WTC11 (cell line): ENCODE results near the gene IL5. TPM values are rescaled to one million over a fixed set of nuclear protein-coding genes. Genes with fewer than 3 reads are reported as not detected.

Experiments
- ATAC-seq: fragments of 200-7000 bp; cut with Tn5 transposase; 2 replicates; pipeline ENCODE4 v1.10.0; 2021; ENCODE audit warnings: mild to moderate bottlenecking, moderate library complexity
- CTCF ChIA-PET: fragments of 300-600 bp; sonication (Branson Sonifier 250); formaldehyde crosslinking; loops from one replicate; lab custom pipeline; 2021; ENCODE audit warnings: antibody characterized with exemption; lab: Charles Lee
- POLR2A ChIA-PET: fragments of 350-600 bp; sonication (Branson Sonifier 250); formaldehyde crosslinking; loops from one replicate; lab custom pipeline; 2021; ENCODE audit warnings: antibody characterized with exemption; lab: Charles Lee
- DNase-seq: peaks from one replicate; pipeline ENCODE4 v3.0.0; 2021; ENCODE audit warnings: low spot score
- H3K27ac Mint-ChIP-seq: 2 replicates; pipeline ENCODE4 v1.8.0; 2021; ENCODE audit warnings: mixed read lengths
- H3K27me3 Mint-ChIP-seq: 2 replicates; pipeline ENCODE4 v1.8.0; 2021; ENCODE audit warnings: low read depth, mild to moderate bottlenecking, moderate library complexity, mixed read lengths
- H3K36me3 Mint-ChIP-seq: 2 replicates; pipeline ENCODE4 v1.8.0; 2021; ENCODE audit warnings: mixed read lengths
- H3K4me1 Mint-ChIP-seq: 2 replicates; pipeline ENCODE4 v1.8.0; 2022; ENCODE audit warnings: mixed read lengths
- H3K4me3 Mint-ChIP-seq: 2 replicates; pipeline ENCODE4 v1.8.0; 2021; ENCODE audit warnings: mild to moderate bottlenecking, moderate library complexity, mixed read lengths
- H3K9me3 Mint-ChIP-seq: 2 replicates; pipeline ENCODE4 v1.8.0; 2021; ENCODE audit warnings: mixed read lengths
- CBFB ChIP-seq: sonication (generic); formaldehyde crosslinking; IDR thresholded peaks from 2 replicates; pipeline ENCODE4 v1.8.1; 2022; ENCODE audit warnings: mild to moderate bottlenecking, low read depth, missing genetic modification reagents
- CREM ChIP-seq: sonication (generic); formaldehyde crosslinking; IDR thresholded peaks from 2 replicates; pipeline ENCODE4 v1.8.1; 2022; ENCODE audit warnings: mild to moderate bottlenecking, missing genetic modification reagents, moderate library complexity
- ELF4 ChIP-seq: sonication (generic); formaldehyde crosslinking; IDR thresholded peaks from 2 replicates; pipeline ENCODE4 v1.8.1; 2022; ENCODE audit warnings: low read depth, mild to moderate bottlenecking, moderate library complexity, missing genetic modification reagents
- ESRRA ChIP-seq: sonication (generic); formaldehyde crosslinking; IDR thresholded peaks from 2 replicates; pipeline ENCODE4 v1.8.1; 2022; ENCODE audit warnings: mild to moderate bottlenecking, missing genetic modification reagents, borderline replicate concordance
- FOXJ3 ChIP-seq: sonication (generic); formaldehyde crosslinking; IDR thresholded peaks from 2 replicates; pipeline ENCODE4 v1.9.0; 2021; ENCODE audit warnings: missing genetic modification reagents, mild to moderate bottlenecking, borderline replicate concordance
- NR3C1 ChIP-seq: sonication (generic); formaldehyde crosslinking; conservative IDR thresholded peaks from 2 replicates; pipeline ENCODE4 v1.8.1; 2023; ENCODE audit warnings: low read depth, mild to moderate bottlenecking, missing genetic modification reagents
- ZBTB21 ChIP-seq: sonication (generic); formaldehyde crosslinking; IDR thresholded peaks from 2 replicates; pipeline ENCODE4 v1.8.1; 2023; ENCODE audit warnings: mild to moderate bottlenecking, missing genetic modification reagents, borderline replicate concordance
- total RNA-seq: library from RNA; stranded (reverse); gene quantifications from 3 replicates; pipeline ENCODE4 v1.2.3, GENCODE V29; 2021
- TF ChIP-seq, protein P1 (sequence below): sonication (generic); formaldehyde crosslinking; IDR thresholded peaks from 2 replicates; pipeline ENCODE4 v1.8.1; 2022; ENCODE audit warnings: mild to moderate bottlenecking, missing genetic modification reagents, moderate library complexity, borderline replicate concordance
- TF ChIP-seq, protein P2 (sequence below): sonication (generic); formaldehyde crosslinking; IDR thresholded peaks from 2 replicates; pipeline ENCODE4 v1.8.1; 2022; ENCODE audit warnings: missing genetic modification reagents, borderline replicate concordance
- TF ChIP-seq, protein P3 (sequence below): sonication (generic); formaldehyde crosslinking; IDR thresholded peaks from 2 replicates; pipeline ENCODE4 v1.8.0; 2022; ENCODE audit warnings: mild to moderate bottlenecking, missing genetic modification reagents
- TF ChIP-seq, protein P4 (sequence below): sonication (generic); formaldehyde crosslinking; IDR thresholded peaks from 2 replicates; pipeline ENCODE4 v1.8.1; 2023; ENCODE audit warnings: mild to moderate bottlenecking, missing genetic modification reagents
- TF ChIP-seq, protein P5 (sequence below): sonication (generic); formaldehyde crosslinking; IDR thresholded peaks from 2 replicates; pipeline ENCODE4 v1.8.0; 2022; ENCODE audit warnings: missing genetic modification reagents
- TF ChIP-seq, protein P6 (sequence below): sonication (generic); formaldehyde crosslinking; IDR thresholded peaks from 2 replicates; pipeline ENCODE4 v1.8.1; 2022; ENCODE audit warnings: mild to moderate bottlenecking, moderate library complexity, missing genetic modification reagents
- TF ChIP-seq, protein P7 (sequence below): fragments of 250-450 bp; sonication (Bioruptor Pico); conservative IDR thresholded peaks from 2 replicates; pipeline ENCODE4 v1.9.0; 2021; ENCODE audit warnings: mild to moderate bottlenecking
- TF ChIP-seq, protein P8 (sequence below): sonication (generic); formaldehyde crosslinking; conservative IDR thresholded peaks from 2 replicates; pipeline ENCODE4 v1.8.1; 2023; ENCODE audit warnings: mild to moderate bottlenecking, low read depth, missing genetic modification reagents, moderate library complexity

Gene IL5
- total RNA-seq, 1 experiment from 2014 or later = not detected

DNA sequence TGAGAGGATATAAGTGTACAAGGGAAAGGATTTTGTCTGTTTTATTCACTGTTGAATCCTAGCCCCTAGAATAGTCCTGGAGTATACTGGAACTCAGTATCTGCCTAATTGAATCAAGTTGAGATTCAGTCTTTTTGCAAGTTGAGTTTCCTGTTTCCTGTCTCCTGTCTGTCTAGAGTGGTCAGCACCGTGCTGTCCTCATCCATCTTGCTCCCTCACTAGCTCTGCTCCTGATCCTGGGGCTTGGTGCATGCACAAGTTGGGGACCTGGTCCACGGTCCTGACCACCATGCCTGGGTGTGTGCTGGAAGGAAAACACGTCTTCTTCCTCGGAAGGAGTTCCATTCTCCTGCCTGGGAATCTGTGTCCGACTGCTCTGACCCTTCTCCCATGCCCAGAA lies 3.2 kb downstream of the IL5 start:
- DNase-seq = no peak
- CTCF ChIA-PET = interaction anchor here (0.6 kb wide), 1 partner anchor 349 kb away, joined by 4 read pairs; no protein-coding TSS in a partner anchor
- H3K9me3 Mint-ChIP-seq = no peaks in the 10 kb centered on the region; the same call in 1 of the 2 replicates
- H3K4me1 Mint-ChIP-seq = 0 out of 2 replicates have a peak, but pooled peaks cover 4% of the 10 kb centered on the region
- H3K27me3 Mint-ChIP-seq = peaks cover 10% of the 10 kb centered on the region
- no peak for TF ChIP-seq ESRRA (CRISPR knock-in tag)
- TF ChIP-seq, protein P1, sequence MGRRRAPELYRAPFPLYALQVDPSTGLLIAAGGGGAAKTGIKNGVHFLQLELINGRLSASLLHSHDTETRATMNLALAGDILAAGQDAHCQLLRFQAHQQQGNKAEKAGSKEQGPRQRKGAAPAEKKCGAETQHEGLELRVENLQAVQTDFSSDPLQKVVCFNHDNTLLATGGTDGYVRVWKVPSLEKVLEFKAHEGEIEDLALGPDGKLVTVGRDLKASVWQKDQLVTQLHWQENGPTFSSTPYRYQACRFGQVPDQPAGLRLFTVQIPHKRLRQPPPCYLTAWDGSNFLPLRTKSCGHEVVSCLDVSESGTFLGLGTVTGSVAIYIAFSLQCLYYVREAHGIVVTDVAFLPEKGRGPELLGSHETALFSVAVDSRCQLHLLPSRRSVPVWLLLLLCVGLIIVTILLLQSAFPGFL (CRISPR knock-in tag) = no peak
- H3K27ac Mint-ChIP-seq = no peak overlapping the region
- H3K4me3 Mint-ChIP-seq = no peak overlapping the region
- POLR2A ChIA-PET = no interaction called here
- ATAC-seq = no peak; the same call in 1 of the 2 replicates
- H3K36me3 Mint-ChIP-seq = no peaks in the 10 kb centered on the region

DNA sequence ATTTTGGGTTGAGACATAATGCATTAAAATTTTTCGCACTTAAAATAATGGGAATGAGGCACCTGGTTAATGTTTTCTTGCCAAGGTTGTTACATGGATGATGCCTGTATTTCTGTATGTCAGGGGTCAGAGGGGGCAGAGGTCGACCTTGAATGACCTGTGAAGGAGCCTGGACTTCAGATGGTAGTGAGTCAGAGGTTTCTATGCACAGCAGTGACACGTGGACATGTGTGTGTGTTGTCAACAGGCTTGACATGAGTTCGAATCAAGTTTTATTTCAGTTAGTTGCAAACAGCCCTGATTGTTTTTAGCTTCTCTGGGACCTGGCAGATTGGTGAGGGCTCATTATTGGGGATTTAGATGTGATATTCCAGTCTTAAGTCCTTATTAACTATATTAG lies 3.6 kb downstream of the IL5 start:
- ChIA-PET CTCF (no interaction called here), POLR2A (no interaction called here)
- Mint-ChIP-seq H3K27me3 (peaks cover 15% of the 10 kb centered on the region), H3K4me1 (0 out of 2 replicates have a peak, but pooled peaks cover 4% of the 10 kb centered on the region), H3K9me3 (no peaks in the 10 kb centered on the region; the same call in 1 of the 2 replicates), H3K4me3 (no peak overlapping the region), H3K36me3 (no peaks in the 10 kb centered on the region), H3K27ac (no peak overlapping the region)
- DNase-seq = no peak
- no peak for ATAC-seq
- no peak for TF ChIP-seq ZBTB21 (CRISPR knock-in tag)
- TF ChIP-seq, protein P2, sequence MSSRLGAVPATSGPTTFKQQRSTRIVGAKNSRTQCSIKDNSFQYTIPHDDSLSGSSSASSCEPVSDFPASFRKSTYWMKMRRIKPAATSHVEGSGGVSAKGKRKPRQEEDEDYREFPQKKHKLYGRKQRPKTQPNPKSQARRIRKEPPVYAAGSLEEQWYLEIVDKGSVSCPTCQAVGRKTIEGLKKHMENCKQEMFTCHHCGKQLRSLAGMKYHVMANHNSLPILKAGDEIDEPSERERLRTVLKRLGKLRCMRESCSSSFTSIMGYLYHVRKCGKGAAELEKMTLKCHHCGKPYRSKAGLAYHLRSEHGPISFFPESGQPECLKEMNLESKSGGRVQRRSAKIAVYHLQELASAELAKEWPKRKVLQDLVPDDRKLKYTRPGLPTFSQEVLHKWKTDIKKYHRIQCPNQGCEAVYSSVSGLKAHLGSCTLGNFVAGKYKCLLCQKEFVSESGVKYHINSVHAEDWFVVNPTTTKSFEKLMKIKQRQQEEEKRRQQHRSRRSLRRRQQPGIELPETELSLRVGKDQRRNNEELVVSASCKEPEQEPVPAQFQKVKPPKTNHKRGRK = no peak
- TF ChIP-seq, protein P3, sequence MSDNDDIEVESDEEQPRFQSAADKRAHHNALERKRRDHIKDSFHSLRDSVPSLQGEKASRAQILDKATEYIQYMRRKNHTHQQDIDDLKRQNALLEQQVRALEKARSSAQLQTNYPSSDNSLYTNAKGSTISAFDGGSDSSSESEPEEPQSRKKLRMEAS (CRISPR knock-in tag) = no peak
- TF ChIP-seq, protein P4, sequence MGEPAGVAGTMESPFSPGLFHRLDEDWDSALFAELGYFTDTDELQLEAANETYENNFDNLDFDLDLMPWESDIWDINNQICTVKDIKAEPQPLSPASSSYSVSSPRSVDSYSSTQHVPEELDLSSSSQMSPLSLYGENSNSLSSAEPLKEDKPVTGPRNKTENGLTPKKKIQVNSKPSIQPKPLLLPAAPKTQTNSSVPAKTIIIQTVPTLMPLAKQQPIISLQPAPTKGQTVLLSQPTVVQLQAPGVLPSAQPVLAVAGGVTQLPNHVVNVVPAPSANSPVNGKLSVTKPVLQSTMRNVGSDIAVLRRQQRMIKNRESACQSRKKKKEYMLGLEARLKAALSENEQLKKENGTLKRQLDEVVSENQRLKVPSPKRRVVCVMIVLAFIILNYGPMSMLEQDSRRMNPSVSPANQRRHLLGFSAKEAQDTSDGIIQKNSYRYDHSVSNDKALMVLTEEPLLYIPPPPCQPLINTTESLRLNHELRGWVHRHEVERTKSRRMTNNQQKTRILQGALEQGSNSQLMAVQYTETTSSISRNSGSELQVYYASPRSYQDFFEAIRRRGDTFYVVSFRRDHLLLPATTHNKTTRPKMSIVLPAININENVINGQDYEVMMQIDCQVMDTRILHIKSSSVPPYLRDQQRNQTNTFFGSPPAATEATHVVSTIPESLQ = no peak
- TF ChIP-seq, protein P5, sequence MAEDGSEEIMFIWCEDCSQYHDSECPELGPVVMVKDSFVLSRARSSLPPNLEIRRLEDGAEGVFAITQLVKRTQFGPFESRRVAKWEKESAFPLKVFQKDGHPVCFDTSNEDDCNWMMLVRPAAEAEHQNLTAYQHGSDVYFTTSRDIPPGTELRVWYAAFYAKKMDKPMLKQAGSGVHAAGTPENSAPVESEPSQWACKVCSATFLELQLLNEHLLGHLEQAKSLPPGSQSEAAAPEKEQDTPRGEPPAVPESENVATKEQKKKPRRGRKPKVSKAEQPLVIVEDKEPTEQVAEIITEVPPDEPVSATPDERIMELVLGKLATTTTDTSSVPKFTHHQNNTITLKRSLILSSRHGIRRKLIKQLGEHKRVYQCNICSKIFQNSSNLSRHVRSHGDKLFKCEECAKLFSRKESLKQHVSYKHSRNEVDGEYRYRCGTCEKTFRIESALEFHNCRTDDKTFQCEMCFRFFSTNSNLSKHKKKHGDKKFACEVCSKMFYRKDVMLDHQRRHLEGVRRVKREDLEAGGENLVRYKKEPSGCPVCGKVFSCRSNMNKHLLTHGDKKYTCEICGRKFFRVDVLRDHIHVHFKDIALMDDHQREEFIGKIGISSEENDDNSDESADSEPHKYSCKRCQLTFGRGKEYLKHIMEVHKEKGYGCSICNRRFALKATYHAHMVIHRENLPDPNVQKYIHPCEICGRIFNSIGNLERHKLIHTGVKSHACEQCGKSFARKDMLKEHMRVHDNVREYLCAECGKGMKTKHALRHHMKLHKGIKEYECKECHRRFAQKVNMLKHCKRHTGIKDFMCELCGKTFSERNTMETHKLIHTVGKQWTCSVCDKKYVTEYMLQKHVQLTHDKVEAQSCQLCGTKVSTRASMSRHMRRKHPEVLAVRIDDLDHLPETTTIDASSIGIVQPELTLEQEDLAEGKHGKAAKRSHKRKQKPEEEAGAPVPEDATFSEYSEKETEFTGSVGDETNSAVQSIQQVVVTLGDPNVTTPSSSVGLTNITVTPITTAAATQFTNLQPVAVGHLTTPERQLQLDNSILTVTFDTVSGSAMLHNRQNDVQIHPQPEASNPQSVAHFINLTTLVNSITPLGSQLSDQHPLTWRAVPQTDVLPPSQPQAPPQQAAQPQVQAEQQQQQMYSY (CRISPR knock-in tag) = no peak
- TF ChIP-seq NR3C1 = no peak
- TF ChIP-seq, protein P6, sequence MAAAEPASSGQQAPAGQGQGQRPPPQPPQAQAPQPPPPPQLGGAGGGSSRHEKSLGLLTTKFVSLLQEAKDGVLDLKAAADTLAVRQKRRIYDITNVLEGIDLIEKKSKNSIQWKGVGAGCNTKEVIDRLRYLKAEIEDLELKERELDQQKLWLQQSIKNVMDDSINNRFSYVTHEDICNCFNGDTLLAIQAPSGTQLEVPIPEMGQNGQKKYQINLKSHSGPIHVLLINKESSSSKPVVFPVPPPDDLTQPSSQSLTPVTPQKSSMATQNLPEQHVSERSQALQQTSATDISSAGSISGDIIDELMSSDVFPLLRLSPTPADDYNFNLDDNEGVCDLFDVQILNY (CRISPR knock-in tag) = no peak
- TF ChIP-seq, protein P7, sequence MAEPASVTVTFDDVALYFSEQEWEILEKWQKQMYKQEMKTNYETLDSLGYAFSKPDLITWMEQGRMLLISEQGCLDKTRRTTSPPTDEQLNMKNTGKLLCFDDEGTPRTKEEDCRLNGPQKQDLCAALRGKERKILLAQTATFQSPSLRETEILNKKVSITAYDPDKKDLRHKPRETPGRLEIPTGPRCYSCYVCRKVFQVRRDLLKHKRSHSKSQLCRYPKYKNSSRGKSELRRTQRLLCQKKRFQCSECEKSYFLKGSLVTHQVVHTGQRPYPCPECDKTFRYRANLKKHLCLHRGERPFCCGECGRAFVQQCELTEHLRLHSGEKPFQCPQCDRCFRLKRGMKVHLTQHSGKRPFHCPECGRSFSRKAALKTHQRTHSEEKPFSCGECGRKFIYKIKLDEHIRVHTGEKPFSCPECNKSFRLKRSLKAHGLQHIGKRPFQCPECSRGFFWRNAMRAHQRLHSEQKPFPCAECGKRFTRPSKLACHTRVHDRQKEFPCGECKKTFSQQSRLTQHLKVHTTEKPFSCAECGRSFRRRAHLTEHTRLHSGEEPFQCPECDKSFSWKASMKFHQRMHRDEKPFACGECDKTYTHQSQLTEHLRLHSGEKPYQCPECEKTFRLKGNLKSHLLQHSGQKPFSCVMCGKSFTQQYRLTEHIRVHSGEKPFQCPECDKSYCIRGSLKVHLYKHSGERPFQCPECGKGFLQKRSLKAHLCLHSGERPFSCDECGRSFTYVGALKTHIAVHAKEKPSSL (CRISPR knock-in tag) = no peak
- no peak for TF ChIP-seq CBFB (CRISPR knock-in tag)
- TF ChIP-seq ELF4 (CRISPR knock-in tag) = no peak
- no peak for TF ChIP-seq CREM (CRISPR knock-in tag)
- TF ChIP-seq, protein P8, sequence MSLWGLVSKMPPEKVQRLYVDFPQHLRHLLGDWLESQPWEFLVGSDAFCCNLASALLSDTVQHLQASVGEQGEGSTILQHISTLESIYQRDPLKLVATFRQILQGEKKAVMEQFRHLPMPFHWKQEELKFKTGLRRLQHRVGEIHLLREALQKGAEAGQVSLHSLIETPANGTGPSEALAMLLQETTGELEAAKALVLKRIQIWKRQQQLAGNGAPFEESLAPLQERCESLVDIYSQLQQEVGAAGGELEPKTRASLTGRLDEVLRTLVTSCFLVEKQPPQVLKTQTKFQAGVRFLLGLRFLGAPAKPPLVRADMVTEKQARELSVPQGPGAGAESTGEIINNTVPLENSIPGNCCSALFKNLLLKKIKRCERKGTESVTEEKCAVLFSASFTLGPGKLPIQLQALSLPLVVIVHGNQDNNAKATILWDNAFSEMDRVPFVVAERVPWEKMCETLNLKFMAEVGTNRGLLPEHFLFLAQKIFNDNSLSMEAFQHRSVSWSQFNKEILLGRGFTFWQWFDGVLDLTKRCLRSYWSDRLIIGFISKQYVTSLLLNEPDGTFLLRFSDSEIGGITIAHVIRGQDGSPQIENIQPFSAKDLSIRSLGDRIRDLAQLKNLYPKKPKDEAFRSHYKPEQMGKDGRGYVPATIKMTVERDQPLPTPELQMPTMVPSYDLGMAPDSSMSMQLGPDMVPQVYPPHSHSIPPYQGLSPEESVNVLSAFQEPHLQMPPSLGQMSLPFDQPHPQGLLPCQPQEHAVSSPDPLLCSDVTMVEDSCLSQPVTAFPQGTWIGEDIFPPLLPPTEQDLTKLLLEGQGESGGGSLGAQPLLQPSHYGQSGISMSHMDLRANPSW (CRISPR knock-in tag) = no peak
- TF ChIP-seq FOXJ3 = no peak
